ENCODE results near the gene ITPR1. TPM values are rescaled to one million over a fixed set of nuclear protein-coding genes. Genes with fewer than 3 reads are reported as not detected.
A peak's percentile ranks its signal among the peaks of the same experiment; 100 is the strongest.

Gene ITPR1
- total RNA-seq, 1 experiment from 2014 or later = 11.3 TPM

DNA sequence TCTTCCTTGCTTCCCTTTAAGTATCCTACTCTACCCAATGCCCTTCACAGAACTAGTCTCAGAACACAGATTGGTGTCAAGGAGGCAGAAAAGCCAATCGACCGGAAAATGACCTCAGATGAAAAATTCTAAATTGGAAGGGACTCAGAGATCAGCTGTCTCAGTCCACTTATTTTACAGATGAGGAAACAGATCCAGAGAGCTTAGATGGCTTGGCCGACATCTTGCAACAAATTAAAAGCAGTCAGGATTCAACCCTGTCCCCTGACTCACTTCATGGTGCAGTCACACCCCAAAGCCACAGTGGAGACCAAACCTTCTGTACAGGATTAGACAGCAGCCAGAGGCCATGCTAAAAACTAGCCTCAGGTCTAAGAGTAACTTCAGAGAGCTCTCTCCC lies 316.8 kb downstream of the ITPR1 start:
- no peak for DNase-seq
- CTCF ChIA-PET = no interaction called here
- H4K20me1 ChIP-seq (ENCODE audit: insufficient read depth) = no peaks in the 10 kb centered on the region

DNA sequence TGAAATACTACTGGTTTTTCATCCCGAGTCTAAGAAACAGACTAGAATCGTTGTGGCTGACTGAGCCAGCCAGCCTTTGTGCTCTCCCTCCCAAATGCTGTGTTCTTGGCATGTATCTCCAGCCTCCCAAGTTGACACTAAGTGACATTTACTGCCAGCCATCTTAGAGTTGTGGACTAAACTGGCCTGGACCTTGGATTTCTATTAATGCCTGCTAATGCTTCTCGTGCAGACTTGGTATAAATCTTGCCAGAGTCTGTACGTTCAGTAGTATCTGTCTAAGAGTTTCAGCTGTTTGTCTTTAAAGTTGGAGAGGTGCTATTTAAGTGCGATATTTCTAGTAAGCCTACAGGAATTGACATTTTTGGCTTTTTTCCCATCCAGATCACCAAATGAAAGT lies 319.4 kb downstream of the ITPR1 start:
- no peaks in the 10 kb centered on the region for H3F3A ChIP-seq (ENCODE audit: insufficient read depth, low read depth)
- H3K4me1 ChIP-seq (replicated peaks; ENCODE audit: insufficient read depth) = no peaks in the 10 kb centered on the region
- H3K36me3 ChIP-seq (ENCODE audit: low read depth) = no peaks in the 10 kb centered on the region
- H3K4me2 ChIP-seq = no peak overlapping the region
- TF ChIP-seq, protein P1, sequence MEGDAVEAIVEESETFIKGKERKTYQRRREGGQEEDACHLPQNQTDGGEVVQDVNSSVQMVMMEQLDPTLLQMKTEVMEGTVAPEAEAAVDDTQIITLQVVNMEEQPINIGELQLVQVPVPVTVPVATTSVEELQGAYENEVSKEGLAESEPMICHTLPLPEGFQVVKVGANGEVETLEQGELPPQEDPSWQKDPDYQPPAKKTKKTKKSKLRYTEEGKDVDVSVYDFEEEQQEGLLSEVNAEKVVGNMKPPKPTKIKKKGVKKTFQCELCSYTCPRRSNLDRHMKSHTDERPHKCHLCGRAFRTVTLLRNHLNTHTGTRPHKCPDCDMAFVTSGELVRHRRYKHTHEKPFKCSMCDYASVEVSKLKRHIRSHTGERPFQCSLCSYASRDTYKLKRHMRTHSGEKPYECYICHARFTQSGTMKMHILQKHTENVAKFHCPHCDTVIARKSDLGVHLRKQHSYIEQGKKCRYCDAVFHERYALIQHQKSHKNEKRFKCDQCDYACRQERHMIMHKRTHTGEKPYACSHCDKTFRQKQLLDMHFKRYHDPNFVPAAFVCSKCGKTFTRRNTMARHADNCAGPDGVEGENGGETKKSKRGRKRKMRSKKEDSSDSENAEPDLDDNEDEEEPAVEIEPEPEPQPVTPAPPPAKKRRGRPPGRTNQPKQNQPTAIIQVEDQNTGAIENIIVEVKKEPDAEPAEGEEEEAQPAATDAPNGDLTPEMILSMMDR (conservative IDR thresholded peaks at IDR 0.05) = no peak
- no peak for TF ChIP-seq EZH2 (IDR thresholded peaks at IDR 0.05; ENCODE audit: low read depth)
- H3K27me3 ChIP-seq (ENCODE audit: insufficient read depth, low read depth) = no peaks in the 10 kb centered on the region
- intact Hi-C loops (cut with micrococcal nuclease; ENCODE audit: unreplicated experiment) = no loop called here
- CTCF ChIA-PET = no interaction called here
- H3K4me3 ChIP-seq = no peak overlapping the region
- no peak for DNase-seq
- POLR2A ChIA-PET (ENCODE audit: unreplicated experiment) = no interaction called here
- no peak overlapping the region for H2AFZ ChIP-seq
- peaks cover 4% of the 10 kb centered on the region; the same call in 1 of the 2 replicates for H3K9me3 ChIP-seq (ENCODE audit: insufficient read depth, low read depth)
- no peaks in the 10 kb centered on the region for H3K79me2 ChIP-seq (ENCODE audit: low read depth)
- BruUV-seq (replicated peaks) = no TSS peak
- H3K27ac ChIP-seq = no peak overlapping the region
- H3K9me2 ChIP-seq (ENCODE audit: insufficient read depth) = no peaks in the 10 kb centered on the region
- H4K20me1 ChIP-seq (ENCODE audit: insufficient read depth) = no peaks in the 10 kb centered on the region

More for the DNA sequence above, 316.8 kb downstream of the ITPR1 start:
- Histone ChIP-seq H3K9me2 (ENCODE audit: insufficient read depth) (no peaks in the 10 kb centered on the region), H3K4me3 (no peak overlapping the region), H3K9me3 (ENCODE audit: insufficient read depth, low read depth) (no peaks in the 10 kb centered on the region), H3K79me2 (ENCODE audit: low read depth) (no peaks in the 10 kb centered on the region), H3K4me2 (no peak overlapping the region), H2AFZ (no peak overlapping the region), H3F3A (ENCODE audit: insufficient read depth, low read depth) (no peaks in the 10 kb centered on the region), H3K4me1 (replicated peaks; ENCODE audit: insufficient read depth) (no peaks in the 10 kb centered on the region), H3K27me3 (ENCODE audit: insufficient read depth, low read depth) (no peaks in the 10 kb centered on the region), H3K27ac (no peak overlapping the region), H3K36me3 (ENCODE audit: low read depth) (no peaks in the 10 kb centered on the region)
- POLR2A ChIA-PET (ENCODE audit: unreplicated experiment) = no interaction called here
- intact Hi-C loops (cut with micrococcal nuclease; ENCODE audit: unreplicated experiment) = no loop called here
- TF ChIP-seq, protein P1 (conservative IDR thresholded peaks at IDR 0.05) = no peak
- no peak for TF ChIP-seq EZH2 (IDR thresholded peaks at IDR 0.05; ENCODE audit: low read depth)
- BruUV-seq (replicated peaks) = no TSS peak

DNA sequence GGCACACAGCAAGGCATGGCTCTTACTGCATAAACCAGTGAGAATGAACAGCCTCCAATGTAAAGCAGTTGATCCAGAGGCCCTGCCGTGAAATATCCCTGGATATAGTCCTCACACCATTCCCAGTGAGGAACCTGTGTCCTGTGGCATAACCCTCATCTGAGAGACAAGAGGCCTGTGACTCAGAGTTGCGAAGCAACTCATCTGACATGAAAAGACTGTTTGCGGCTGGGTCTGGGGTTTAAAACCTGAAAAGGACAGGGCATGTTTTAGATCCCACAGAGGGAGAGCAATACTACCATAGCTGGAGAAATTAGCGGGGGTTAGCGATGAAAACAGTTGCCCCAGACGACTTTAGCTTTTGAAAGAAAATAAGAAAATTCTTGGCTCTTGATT lies 320.8 kb downstream of the ITPR1 start:
- H4K20me1 ChIP-seq (ENCODE audit: insufficient read depth) = no peaks in the 10 kb centered on the region
- H3K9me2 ChIP-seq (ENCODE audit: insufficient read depth) = no peaks in the 10 kb centered on the region
- no peak overlapping the region for H3K4me3 ChIP-seq
- H3K4me2 ChIP-seq = no peak overlapping the region
- no peak overlapping the region for H3K27ac ChIP-seq
- BruUV-seq (replicated peaks) = TSS peak; percentile 88
- peaks cover 4% of the 10 kb centered on the region; the same call in 1 of the 2 replicates for H3K9me3 ChIP-seq (ENCODE audit: insufficient read depth, low read depth)
- H3F3A ChIP-seq (ENCODE audit: insufficient read depth, low read depth) = no peaks in the 10 kb centered on the region
- DNase-seq = no peak
- TF ChIP-seq, protein P1 (conservative IDR thresholded peaks at IDR 0.05) = no peak
- no peak for TF ChIP-seq EZH2 (IDR thresholded peaks at IDR 0.05; ENCODE audit: low read depth)
- ChIA-PET CTCF (no interaction called here), POLR2A (ENCODE audit: unreplicated experiment) (no interaction called here)
- H3K79me2 ChIP-seq (ENCODE audit: low read depth) = no peaks in the 10 kb centered on the region
- H3K27me3 ChIP-seq (ENCODE audit: insufficient read depth, low read depth) = no peaks in the 10 kb centered on the region
- no peaks in the 10 kb centered on the region for H3K36me3 ChIP-seq (ENCODE audit: low read depth)
- H2AFZ ChIP-seq = no peak overlapping the region
- no peaks in the 10 kb centered on the region for H3K4me1 ChIP-seq (replicated peaks; ENCODE audit: insufficient read depth)
- intact Hi-C loops (cut with micrococcal nuclease; ENCODE audit: unreplicated experiment) = no loop called here

Measured in PC-9 (cell line).